ENCODE measurements around the gene RPS21. TPM values are rescaled to one million over a fixed set of nuclear protein-coding genes. Genes with fewer than 3 reads are reported as not detected.

The RPS21 gene
- total and polyA plus RNA-seq, 2 of the 13 experiments (the other 11 are each of a cell fraction or from before 2014, with no cell fraction given): 2,647 to 11,063 TPM

DNA sequence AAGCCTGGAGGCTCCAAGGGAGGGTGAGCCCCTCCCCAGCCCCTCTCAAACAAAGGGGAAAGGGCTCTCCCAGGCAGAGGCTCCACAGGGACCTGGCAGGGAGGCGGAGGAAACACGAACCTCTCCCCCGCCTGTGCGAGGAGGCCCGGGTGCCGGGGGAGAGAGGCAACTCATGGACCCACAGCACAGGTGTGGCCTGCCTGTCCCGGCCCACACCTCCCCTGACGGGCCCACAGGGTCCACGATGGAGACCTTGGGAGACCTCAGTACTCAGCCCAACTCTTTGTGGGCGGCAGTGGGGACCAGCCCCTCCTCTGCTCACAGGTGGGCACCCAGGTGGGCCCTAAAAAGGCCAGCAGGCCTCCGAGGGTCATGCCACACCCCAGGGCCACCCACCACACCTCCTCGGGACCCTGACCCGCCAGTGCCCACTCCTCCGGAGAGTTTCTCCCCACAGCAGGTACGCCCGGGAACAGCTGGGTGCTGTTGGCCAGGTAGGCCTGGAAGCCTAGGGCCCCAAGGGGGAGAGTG is 32.0 kb upstream of the RPS21 start (continued):
- TF ChIP-seq, protein P1, sequence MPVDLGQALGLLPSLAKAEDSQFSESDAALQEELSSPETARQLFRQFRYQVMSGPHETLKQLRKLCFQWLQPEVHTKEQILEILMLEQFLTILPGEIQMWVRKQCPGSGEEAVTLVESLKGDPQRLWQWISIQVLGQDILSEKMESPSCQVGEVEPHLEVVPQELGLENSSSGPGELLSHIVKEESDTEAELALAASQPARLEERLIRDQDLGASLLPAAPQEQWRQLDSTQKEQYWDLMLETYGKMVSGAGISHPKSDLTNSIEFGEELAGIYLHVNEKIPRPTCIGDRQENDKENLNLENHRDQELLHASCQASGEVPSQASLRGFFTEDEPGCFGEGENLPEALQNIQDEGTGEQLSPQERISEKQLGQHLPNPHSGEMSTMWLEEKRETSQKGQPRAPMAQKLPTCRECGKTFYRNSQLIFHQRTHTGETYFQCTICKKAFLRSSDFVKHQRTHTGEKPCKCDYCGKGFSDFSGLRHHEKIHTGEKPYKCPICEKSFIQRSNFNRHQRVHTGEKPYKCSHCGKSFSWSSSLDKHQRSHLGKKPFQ (CRISPR knock-in tag; IDR thresholded peaks at IDR 0.05; ENCODE audit: insufficient replicate concordance): no peak
- TF ChIP-seq HDAC1 (CRISPR knock-in tag; IDR thresholded peaks at IDR 0.05): no peak
- TF ChIP-seq, protein P2, sequence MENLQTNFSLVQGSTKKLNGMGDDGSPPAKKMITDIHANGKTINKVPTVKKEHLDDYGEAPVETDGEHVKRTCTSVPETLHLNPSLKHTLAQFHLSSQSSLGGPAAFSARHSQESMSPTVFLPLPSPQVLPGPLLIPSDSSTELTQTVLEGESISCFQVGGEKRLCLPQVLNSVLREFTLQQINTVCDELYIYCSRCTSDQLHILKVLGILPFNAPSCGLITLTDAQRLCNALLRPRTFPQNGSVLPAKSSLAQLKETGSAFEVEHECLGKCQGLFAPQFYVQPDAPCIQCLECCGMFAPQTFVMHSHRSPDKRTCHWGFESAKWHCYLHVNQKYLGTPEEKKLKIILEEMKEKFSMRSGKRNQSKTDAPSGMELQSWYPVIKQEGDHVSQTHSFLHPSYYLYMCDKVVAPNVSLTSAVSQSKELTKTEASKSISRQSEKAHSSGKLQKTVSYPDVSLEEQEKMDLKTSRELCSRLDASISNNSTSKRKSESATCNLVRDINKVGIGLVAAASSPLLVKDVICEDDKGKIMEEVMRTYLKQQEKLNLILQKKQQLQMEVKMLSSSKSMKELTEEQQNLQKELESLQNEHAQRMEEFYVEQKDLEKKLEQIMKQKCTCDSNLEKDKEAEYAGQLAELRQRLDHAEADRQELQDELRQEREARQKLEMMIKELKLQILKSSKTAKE (CRISPR knock-in tag; IDR thresholded peaks at IDR 0.05; ENCODE audit: borderline replicate concordance): no peak

DNA sequence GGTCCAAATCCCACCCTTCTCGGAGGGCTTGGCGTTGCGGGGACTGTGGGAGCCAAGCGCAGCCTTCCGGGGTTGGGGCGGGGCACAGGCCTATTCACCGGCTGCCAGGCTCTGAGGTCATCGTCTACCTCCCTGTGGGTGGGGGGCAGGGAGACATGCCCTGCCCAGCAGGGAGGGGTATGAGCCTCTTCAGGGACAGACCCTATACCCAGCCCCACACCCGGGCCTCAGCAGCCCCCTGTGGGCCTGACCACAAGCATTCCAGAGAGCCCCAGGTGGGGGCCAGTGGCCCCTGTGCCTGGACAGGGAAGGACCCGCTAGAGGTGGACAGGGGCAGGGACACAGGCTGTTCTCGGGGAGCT is 31.4 kb upstream of the RPS21 start:
- FAIRE-seq: no peak
- TF ChIP-seq ELF1 (CRISPR knock-in tag; IDR thresholded peaks at IDR 0.05) (no peak), ZFP82 (CRISPR knock-in tag; IDR thresholded peaks at IDR 0.05; ENCODE audit: borderline replicate concordance) (no peak), IKZF4 (CRISPR knock-in tag; IDR thresholded peaks at IDR 0.05; ENCODE audit: borderline replicate concordance, low read depth, not compliant biosample characterization) (no peak), ZBTB38 (CRISPR knock-in tag; IDR thresholded peaks at IDR 0.05) (0 out of 2 replicates have a peak, but pooled peaks have one; percentile 4), HNRNPL (IDR thresholded peaks at IDR 0.05; ENCODE audit: low read depth, low read length) (0 out of 2 replicates have a peak, but pooled peaks have one; percentile 30), ATF7 (IDR thresholded peaks at IDR 0.05) (no peak), ATF7 (CRISPR knock-in tag; IDR thresholded peaks at IDR 0.05) (0 out of 2 replicates have a peak, but pooled peaks have one; percentile 28)
- TF ChIP-seq, protein P3, sequence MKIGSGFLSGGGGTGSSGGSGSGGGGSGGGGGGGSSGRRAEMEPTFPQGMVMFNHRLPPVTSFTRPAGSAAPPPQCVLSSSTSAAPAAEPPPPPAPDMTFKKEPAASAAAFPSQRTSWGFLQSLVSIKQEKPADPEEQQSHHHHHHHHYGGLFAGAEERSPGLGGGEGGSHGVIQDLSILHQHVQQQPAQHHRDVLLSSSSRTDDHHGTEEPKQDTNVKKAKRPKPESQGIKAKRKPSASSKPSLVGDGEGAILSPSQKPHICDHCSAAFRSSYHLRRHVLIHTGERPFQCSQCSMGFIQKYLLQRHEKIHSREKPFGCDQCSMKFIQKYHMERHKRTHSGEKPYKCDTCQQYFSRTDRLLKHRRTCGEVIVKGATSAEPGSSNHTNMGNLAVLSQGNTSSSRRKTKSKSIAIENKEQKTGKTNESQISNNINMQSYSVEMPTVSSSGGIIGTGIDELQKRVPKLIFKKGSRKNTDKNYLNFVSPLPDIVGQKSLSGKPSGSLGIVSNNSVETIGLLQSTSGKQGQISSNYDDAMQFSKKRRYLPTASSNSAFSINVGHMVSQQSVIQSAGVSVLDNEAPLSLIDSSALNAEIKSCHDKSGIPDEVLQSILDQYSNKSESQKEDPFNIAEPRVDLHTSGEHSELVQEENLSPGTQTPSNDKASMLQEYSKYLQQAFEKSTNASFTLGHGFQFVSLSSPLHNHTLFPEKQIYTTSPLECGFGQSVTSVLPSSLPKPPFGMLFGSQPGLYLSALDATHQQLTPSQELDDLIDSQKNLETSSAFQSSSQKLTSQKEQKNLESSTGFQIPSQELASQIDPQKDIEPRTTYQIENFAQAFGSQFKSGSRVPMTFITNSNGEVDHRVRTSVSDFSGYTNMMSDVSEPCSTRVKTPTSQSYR (CRISPR knock-in tag; IDR thresholded peaks at IDR 0.05; ENCODE audit: borderline replicate concordance): peak; percentile 32; the same call in 1 of the 2 replicates
- TF ChIP-seq, protein P4, sequence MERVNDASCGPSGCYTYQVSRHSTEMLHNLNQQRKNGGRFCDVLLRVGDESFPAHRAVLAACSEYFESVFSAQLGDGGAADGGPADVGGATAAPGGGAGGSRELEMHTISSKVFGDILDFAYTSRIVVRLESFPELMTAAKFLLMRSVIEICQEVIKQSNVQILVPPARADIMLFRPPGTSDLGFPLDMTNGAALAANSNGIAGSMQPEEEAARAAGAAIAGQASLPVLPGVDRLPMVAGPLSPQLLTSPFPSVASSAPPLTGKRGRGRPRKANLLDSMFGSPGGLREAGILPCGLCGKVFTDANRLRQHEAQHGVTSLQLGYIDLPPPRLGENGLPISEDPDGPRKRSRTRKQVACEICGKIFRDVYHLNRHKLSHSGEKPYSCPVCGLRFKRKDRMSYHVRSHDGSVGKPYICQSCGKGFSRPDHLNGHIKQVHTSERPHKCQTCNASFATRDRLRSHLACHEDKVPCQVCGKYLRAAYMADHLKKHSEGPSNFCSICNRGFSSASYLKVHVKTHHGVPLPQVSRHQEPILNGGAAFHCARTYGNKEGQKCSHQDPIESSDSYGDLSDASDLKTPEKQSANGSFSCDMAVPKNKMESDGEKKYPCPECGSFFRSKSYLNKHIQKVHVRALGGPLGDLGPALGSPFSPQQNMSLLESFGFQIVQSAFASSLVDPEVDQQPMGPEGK (CRISPR knock-in tag; IDR thresholded peaks at IDR 0.05): 0 out of 2 replicates have a peak, but pooled peaks have one; percentile 9

More for the DNA sequence above, 31.4 kb upstream of the RPS21 start:
- POLR2A ChIA-PET: interaction anchor here (0.6 to 5.1 kb wide), 3 partner anchors 12 to 31 kb away, joined by 3 to 78 read pairs (median 6); partner anchors contain the start of genes LAMA5 and RPS21
- DNase-seq (ENCODE audit: low spot score): peak; percentile 52
- Histone ChIP-seq H3K9me3 (ENCODE audit: low read length) (no peaks in the 10 kb centered on the region), H4K20me1 (ENCODE audit: insufficient read depth, low read length) (peaks cover 20% of the 10 kb centered on the region; the same call in 1 of the 2 replicates), H3K9ac (ENCODE audit: insufficient read depth, low read depth, low read length) (no peak overlapping the region), H3K27ac (ENCODE audit: extremely low read length, insufficient read depth, low read length) (peak overlapping the region; percentile 9), H2AFZ (ENCODE audit: low read length) (no peak overlapping the region), H3K4me3 (replicated peaks in 1 of 3; ENCODE audit: insufficient read depth in 1 of 3, low read depth in 2 of 3, low read length in 3 of 3) (no peak overlapping the region), H3K36me3 (replicated peaks in 1 of 2; ENCODE audit: control insufficient read depth in 1 of 2, insufficient read depth in 2 of 2, low read length in 2 of 2) (peaks cover 40 to 42% of the 10 kb centered on the region in 2 experiments), H3K4me1 (ENCODE audit: insufficient read depth, low read length) (peaks cover 49% of the 10 kb centered on the region), H3K79me2 (ENCODE audit: insufficient read depth, low read length) (peaks cover 21% of the 10 kb centered on the region), H3K27me3 (ENCODE audit: control insufficient read depth in 1 of 2, insufficient read depth in 2 of 2, low read length in 2 of 2) (no peaks in the 10 kb centered on the region), H3K4me2 (ENCODE audit: low read depth, low read length) (no peak overlapping the region)
- in situ Hi-C loops (cut with HindIII; ENCODE audit: extremely low pct_ligation_motif_present, low pct_unique_long_range_greater_than_20kb) (no loop called here), intact Hi-C loops (cut with micrococcal nuclease; ENCODE audit: unreplicated experiment) (loop anchor here (2.0 kb wide), 1 partner anchor 15 kb away; no protein-coding TSS in a partner anchor)
- ATAC-seq: no peak
- BruUV-seq (replicated peaks): no TSS peak
- WGBS (ENCODE audit: low lambda C conversion rate): 75% methylated on average over 9 of the region's 11 CpGs
- CTCF ChIA-PET (ENCODE audit: low intra/inter-chr PET ratio, low total read pairs): no interaction called here

Measured in HepG2 (cell line).